Pancreas (tissue), 8 donors: Measurements from ENCODE around the gene BLID. TPM values are rescaled to one million over a fixed set of nuclear protein-coding genes. Genes with fewer than 3 reads are reported as not detected.

Experiments
- microRNA-seq, 2 donors: library from miRNA; unstranded; fragments of <30 nt; microRNA quantifications; one replicate each; pipeline versions ENCODE4 to v1.1.0, GENCODE V29; 2019 to 2020
- polyA plus RNA-seq, 2 donors: library from polyadenylated mRNA; stranded (reverse); fragments of 200-250 nt; gene quantifications; one replicate each; pipeline ENCODE4 v1.2.3, GENCODE V29; 2013
- total RNA-seq, 6 donors: library from RNA; stranded (reverse); fragmentation: NEBNext Ultra II Directional in 4 of 6; extraction: Animal tissue kit (Norgen Biotek cat#: 25700) in 4 of 6; gene quantifications; one replicate each; pipeline versions ENCODE4 v1.2.1 to v1.2.4, GENCODE V29; 2021 to 2023
- donor health status: healthy with polysubstance abuse.
- donor health status: DM: no; HTN: no; CAD: no; lungs with moderate emphysema.
- donor health status: DM: no; HTN: no; CAD: no.
- donor health status: Bipolar disorder and iron deficiency.
- donor health status: DM: yes; HTN: yes; CAD: no.
- donor health status: DM: no; HTN: no; CAD: no.
- donor health status: DM: no; HTN: no; CAD: no.
- donor health status: DM: yes; HTN: yes; CAD: no.

The BLID gene
- total and polyA plus RNA-seq, 8 donors = not detected

Small RNAs within 50 kb of the gene (microRNA-seq; reads per million reads assigned to microRNA genes)
- 4,165 to 5,886 reads per million in 2 donors for gene MIR100
- gene MIR125B1 = 221 to 299 reads per million in 2 donors
- 286 to 687 reads per million in 2 donors for gene MIRLET7A2
